ENCODE results near the gene RYR3.
"Not testable (repeated sequence)": the region's sequence is repeated elsewhere in the genome, so short reads cannot be mapped to it uniquely, and the experiment has no call there.

Gene RYR3

GRCh38 chr15:33506781-33507296 is 196.1 kb downstream of the RYR3 start:
- DNase-seq (ENCODE audit: low read depth), result no peak

DNA sequence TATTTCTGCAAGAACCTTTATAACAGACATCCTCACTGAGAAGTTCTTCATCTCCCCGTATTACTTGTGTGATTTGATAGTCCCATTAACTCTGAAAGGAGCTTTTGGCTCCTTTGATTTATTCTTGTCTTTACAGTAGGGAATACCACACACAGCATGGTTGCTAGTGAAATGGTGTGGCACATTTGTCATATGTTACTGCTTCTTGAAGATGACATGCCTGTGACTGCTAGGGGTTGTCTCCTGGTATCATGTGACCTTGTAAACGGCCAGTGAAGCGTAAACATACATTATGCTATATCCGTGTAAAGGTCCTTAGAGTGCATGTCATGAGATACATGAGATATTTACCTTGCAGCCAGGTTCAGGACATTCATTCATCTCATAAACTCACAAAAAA is 197.9 kb downstream of the RYR3 start:
- DNase-seq (ENCODE audit: low read depth), result no peak

GRCh38 chr15:33515121-33515520 is 204.4 kb downstream of the RYR3 start:
- DNase-seq (ENCODE audit: low read depth), result no peak

DNA sequence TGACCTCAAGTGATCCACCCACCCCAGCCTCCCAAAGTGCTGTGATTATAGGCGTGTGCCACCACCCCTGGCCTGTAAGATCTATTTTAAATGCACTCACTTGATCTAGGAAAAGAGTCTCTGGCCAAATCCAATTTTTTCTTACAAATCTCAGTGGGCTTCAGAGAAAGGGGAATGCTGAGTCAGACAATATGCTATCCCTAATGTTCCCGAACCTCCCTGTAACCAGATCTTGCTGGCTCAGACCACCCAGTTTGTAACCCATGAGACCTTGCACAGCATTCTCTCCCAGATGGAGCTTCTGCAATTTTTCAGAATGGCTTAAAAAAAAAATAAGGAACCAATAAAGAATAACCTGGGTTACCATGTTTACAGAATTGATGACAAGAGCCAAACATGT is 205.8 kb downstream of the RYR3 start:
- no peak for DNase-seq (ENCODE audit: low read depth)

DNA sequence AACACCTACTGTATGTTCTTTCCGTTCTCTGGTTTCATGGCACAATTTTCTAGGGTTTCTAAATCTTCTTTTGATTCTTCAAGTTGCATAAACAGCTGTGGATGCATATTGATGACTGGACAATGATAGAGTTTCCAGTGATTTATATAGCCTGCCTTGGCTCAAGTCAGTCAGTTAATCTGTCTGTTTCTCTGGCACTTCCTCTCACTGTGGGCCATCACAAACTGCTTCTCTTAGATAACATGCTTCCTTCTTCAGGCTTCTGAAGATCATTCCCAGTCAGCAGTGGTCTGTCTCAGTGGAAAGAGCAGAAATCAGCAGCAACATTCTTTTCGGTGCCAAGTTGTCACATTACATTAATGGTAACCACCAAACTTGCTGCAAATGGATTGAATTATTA is 207.2 kb downstream of the RYR3 start:
- no peak for DNase-seq (ENCODE audit: low read depth)

GRCh38 chr15:33518421-33518820 is 207.7 kb downstream of the RYR3 start:
- DNase-seq (ENCODE audit: low read depth), result no peak

DNA sequence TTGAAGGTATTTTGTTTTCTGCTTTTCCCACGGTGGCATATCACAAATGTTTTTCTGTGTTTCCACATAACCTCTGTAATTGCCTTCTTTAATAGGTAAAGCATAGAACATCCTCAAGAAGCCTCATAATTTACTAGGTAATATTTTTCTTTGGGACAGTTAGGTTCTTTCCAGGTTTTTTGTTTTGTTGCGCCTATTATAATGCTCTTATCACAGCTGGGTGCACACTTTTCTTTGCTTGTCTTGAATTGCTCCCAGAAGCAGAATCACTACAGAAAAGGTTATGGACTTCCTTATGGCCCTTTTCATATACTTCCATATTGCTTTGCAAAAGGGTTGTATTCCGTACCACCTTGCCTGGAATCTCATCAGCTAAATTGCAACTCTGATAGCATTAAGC is 213.5 kb downstream of the RYR3 start:
- DNase-seq (ENCODE audit: low read depth), result no peak

DNA sequence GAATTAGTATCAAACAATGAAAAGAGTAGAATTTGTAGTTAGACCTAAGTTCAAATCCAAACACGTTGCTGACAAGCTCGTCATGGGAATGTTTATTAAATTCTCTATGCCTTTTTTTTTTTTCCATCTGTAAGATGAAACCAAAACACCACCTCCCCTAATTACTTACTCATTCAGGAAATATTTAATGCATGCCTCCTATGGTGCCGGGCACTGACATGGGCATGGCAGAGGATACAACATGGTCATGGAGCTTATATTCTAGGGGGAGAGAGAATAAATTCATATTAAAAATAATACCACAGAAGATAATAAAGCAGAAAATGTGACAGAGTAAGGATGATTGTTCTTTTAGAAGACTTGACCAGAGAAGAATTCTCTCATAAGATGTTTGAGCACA is 215.8 kb downstream of the RYR3 start:
- DNase-seq (ENCODE audit: low read depth), result no peak

GRCh38 chr15:33533197-33533596 is 222.4 kb downstream of the RYR3 start:
- no peak for DNase-seq (ENCODE audit: low read depth)

- no peak for DNase-seq (ENCODE audit: low read depth)
These were observed 223.9 kb downstream of the RYR3 start for GRCh38 chr15:33534642-33535041.

- DNase-seq (ENCODE audit: low read depth), result no peak
These were observed 224.4 kb downstream of the RYR3 start for GRCh38 chr15:33535135-33535534.

- DNase-seq (ENCODE audit: low read depth), result no peak
These were observed 229.2 kb downstream of the RYR3 start for GRCh38 chr15:33539825-33540573.

DNA sequence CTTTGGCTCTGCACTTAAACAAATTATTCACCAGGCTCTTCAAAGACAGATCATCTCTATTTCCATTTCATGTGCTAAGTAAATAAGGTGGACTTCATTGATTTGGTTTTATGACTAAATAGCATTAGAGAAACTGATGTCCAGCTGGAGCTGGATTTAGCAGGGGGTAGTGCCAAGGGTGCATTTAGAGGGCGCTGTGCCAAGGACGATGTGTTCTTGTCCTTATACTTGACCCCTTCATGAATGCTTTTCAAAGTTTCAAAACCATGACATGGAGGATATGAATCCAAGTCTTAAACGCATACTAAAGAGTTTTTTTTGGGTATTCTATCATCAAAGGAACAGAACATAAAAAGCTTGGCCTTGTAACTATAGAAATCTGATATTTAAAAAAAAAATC is 233.2 kb downstream of the RYR3 start:
- DNase-seq (ENCODE audit: low read depth), result no peak

DNA sequence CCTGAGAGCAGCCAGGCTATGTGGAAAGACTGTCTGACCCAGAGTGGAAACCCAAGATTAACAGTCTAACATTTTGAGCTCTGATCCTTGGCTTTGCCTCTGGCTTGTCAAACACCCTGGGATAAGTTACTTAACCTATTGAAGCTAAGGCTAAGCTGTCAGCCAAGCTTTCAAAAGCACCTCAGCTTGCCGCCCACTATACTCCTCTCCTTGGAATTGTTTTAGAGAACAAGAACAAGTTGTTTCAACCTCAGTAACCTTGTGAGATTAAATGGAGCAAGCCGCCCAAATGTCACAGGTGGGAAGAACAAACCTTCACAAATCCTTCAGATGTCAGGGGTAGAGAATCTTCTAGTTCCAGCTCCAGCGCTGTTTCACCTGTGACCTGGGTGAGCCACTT is 235.1 kb downstream of the RYR3 start:
- no peak for DNase-seq (ENCODE audit: low read depth)

DNA sequence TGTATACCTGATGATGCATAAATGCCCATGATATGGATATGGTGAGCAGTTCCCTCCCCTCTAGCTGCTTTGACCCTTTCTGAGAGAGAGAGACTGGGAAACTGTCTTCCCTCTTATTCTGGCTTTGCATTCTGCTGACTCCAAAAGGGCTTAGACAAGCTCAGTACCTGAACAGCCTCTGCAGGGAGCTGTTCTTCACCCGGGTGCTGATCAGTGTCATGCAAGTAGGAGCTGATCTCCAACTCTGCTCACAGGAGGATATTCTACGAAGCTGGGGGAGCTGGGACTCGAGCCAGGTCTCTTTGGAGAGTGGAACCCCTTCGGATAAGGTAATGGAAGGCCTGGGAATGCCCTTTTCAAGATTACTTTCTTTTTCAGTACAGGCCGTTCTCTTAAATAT is 237.1 kb downstream of the RYR3 start:
- DNase-seq (ENCODE audit: low read depth), result peak; percentile 7

DNA sequence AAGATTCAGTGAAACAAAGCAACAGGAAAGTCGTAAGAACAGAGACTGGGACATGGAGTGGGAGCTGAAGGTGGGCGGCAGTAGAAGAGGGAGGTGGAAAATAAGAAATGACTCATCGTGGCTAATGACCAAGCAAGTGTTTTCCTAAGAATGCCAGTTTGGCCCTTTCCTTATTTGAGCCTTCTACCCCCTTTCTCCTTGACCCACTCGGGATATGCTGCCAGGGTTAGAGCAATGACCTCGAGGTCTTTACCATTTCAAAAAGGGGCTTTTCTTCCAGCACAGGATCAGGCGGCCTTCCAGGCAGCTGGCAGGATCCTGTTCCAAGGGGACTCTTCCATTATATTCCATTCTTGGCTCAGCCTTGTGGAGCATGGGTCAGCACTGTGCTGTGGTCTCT is 241.1 kb downstream of the RYR3 start:
- DNase-seq (ENCODE audit: low read depth), result no peak

GRCh38 chr15:33553157-33553556 is 242.4 kb downstream of the RYR3 start:
- DNase-seq (ENCODE audit: low read depth), result no peak

- DNase-seq (ENCODE audit: low read depth), result no peak
These were observed 248.6 kb downstream of the RYR3 start for GRCh38 chr15:33559207-33559890.

DNA sequence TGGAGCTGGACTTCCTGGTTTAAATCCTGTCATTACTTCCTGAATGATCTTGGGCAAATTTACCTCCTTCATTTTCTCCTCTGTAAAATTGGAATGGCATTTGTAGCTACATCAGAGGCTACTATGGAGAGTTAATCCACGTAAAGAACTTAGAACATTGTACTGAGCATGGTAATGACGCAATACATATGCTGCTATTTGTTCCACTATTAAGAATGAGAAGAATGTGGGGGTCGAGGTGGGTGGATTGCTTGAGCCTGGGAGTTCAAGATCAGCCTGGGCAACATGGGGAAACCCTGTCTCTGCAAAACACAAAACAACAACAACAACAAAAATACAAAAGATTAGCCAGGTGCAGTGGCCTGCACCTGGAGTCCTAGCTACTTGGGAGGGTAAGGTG is 250.6 kb downstream of the RYR3 start:
- no peak for DNase-seq (ENCODE audit: low read depth)

DNA sequence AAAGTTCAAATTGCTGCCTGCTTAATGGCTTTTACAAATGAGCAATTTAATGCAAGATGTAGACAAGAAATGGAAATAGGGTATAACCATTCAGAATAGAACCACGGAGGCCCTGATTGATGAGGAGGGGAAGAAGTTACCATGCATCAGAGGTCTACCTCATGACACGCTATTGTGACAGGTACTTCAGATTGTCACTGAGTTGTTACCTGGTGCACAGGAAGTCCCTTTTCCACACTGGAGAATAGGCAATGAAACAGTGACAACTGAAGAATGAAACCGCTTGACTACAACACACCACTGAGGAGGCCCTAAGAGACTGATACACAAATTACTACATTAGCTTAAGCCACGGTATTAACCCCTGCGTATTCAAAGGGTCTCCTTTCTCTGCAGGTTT is 251.2 kb downstream of the RYR3 start:
- DNase-seq (ENCODE audit: low read depth), result no peak

DNA sequence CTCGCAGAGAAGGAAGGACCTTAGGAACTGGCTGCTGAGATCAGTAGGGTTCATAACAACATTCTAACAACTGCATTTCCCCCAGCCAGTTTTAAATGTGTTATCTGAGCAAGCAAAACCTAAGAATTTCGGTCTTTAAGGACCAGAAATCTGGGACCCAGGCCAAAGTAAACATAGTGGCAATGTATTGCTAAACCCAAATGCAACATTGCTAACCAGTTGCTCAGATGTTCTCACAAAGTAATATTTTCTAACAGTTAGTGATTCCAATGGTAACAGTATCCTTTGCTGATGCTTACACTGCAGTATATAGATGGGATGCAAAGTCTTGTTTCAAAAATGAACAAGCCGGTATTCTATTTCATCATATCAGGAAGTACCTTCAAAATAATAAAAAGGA is 254.3 kb downstream of the RYR3 start:
- no peak for DNase-seq (ENCODE audit: low read depth)

DNA sequence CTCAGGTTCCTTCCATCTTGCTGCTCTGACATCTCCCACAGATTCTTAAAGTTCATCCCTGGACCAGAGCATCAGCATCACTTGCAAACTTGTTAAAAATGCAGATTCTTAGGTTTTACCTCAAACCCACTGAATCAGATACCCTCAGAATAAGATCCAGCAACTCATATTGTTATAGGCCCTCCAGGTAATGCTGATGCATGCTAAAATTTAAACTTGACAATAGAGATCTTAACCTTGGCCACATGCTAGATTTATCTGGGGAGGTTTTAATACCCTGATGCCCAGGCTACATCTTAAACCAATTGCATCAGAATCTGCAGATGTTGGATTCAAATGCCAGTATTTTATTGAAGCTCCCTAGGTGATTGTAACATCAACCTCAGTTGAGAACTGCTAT is 256.9 kb downstream of the RYR3 start:
- DNase-seq (ENCODE audit: low read depth), result no peak

DNA sequence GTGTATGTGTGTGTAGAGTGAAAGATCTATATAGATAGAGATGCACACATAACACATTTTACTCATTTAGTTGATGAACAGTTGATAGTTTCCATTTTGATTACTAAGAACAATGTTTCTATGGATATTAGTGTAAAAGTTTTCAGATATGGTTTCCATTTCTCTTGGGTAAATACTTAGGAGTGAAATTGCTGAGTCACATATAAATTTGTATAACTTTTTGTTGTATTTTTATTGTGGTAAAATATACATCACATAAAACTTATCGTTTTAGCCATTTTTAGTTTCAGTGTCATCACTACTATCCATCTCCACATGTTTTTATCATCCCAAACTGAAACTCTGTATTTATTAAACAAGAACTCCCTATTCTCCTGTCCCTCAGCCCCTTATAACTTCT is 258.3 kb downstream of the RYR3 start:
- no peak for DNase-seq (ENCODE audit: low read depth)

- not testable (repeated sequence) for DNase-seq (ENCODE audit: low read depth)
These were observed 267.1 kb downstream of the RYR3 start for GRCh38 chr15:33577911-33578310.
